Mammary epithelial cell (primary cell): ENCODE data around the gene GMNN.

Source experiments
- EZH2 ChIP-seq: IDR thresholded peaks from 2 replicates; pipeline ENCODE4 v1.6.1; 2012; ENCODE audit warnings: low read length, inconsistent platforms, borderline replicate concordance
- TF ChIP-seq, protein P1 (sequence below), 2 donors: IDR thresholded peaks in 1 of 2; conservative IDR thresholded peaks in 1 of 2; 2 replicates each; pipeline ENCODE4 v1.5.1; 2011 to 2012; ENCODE audit warnings: inconsistent platforms in 2 of 2, low read length in 2 of 2, mild to moderate bottlenecking in 2 of 2, control low read depth in 1 of 2, low read depth in 1 of 2; ENCODE audit not compliant: insufficient read depth in 1 of 2; ENCODE audit errors: extremely low read depth in 1 of 2

DNA sequence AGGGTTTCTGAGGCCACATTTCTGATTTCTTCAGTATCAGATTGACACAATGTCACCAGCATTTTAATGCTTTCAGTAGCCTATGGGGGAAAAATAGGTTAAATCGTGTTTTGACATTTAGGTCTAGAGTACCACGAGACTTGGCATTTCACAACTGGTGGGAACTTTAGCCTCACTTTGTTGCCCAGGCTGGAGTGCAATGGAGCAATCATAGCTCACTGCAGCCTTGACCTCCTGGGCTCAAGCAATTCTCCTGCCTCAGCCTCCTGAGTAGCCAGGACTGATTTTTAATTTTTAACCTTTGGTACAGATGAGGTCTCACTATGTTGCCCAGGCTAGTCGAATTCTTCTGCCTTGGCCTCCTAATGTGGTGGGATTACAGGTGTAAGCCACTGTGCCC lies 35.0 kb downstream of the GMNN start:
- TF ChIP-seq, protein P1, sequence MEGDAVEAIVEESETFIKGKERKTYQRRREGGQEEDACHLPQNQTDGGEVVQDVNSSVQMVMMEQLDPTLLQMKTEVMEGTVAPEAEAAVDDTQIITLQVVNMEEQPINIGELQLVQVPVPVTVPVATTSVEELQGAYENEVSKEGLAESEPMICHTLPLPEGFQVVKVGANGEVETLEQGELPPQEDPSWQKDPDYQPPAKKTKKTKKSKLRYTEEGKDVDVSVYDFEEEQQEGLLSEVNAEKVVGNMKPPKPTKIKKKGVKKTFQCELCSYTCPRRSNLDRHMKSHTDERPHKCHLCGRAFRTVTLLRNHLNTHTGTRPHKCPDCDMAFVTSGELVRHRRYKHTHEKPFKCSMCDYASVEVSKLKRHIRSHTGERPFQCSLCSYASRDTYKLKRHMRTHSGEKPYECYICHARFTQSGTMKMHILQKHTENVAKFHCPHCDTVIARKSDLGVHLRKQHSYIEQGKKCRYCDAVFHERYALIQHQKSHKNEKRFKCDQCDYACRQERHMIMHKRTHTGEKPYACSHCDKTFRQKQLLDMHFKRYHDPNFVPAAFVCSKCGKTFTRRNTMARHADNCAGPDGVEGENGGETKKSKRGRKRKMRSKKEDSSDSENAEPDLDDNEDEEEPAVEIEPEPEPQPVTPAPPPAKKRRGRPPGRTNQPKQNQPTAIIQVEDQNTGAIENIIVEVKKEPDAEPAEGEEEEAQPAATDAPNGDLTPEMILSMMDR (conservative IDR thresholded peaks at IDR 0.05 in 1 of 2, IDR thresholded peaks at IDR 0.05 in 1 of 2; ENCODE audit: extremely low read depth in 1 of 2, insufficient read depth in 1 of 2, low read depth in 1 of 2, low read length in 2 of 2) = no peak
- TF ChIP-seq EZH2 = no peak
